GM04503 (cell line): ENCODE measurements around the gene IL17RE.
"Not testable (repeated sequence)": the region's sequence is repeated elsewhere in the genome, so short reads cannot be mapped to it uniquely, and the experiment has no call there.

Source experiments
- DNase-seq: peaks from one replicate; pipeline ENCODE4 v3.0.0-alpha.2; 2012; ENCODE audit warnings: low read depth

Gene IL17RE

GRCh38 chr3:9902372-9903237 is at the start of gene IL17RE:
Gene IL17RE, plus strand, starts transcription at chr3:9902848. Its CDS starts 85 bp downstream, at chr3:9902933.
- DNase-seq: no peak

- not testable (repeated sequence) for DNase-seq
These were observed 48.2 kb upstream of the IL17RE start for GRCh38 chr3:9854291-9854940.

- DNase-seq: no peak
These were observed 47.1 kb upstream of the IL17RE start for GRCh38 chr3:9855594-9855993.

GRCh38 chr3:9859530-9860025 is 43.1 kb upstream of the IL17RE start:
- no peak for DNase-seq

GRCh38 chr3:9861201-9861600 is 41.4 kb upstream of the IL17RE start:
- no peak for DNase-seq

GRCh38 chr3:9861626-9862130 is 41.0 kb upstream of the IL17RE start:
- no peak for DNase-seq

- no peak for DNase-seq
These were observed 40.1 kb upstream of the IL17RE start for GRCh38 chr3:9862391-9863057.

GRCh38 chr3:9863058-9863772 is 39.4 kb upstream of the IL17RE start:
- DNase-seq: no peak

GRCh38 chr3:9864200-9864927 is 38.3 kb upstream of the IL17RE start:
- DNase-seq: peak; percentile 42

- DNase-seq: not testable (repeated sequence)
These were observed 37.5 kb upstream of the IL17RE start for GRCh38 chr3:9865125-9865637.

GRCh38 chr3:9866639-9867038 is 36.0 kb upstream of the IL17RE start:
- DNase-seq: no peak

- no peak for DNase-seq
These were observed 35.5 kb upstream of the IL17RE start for GRCh38 chr3:9867106-9867505.

- DNase-seq: no peak
These were observed 32.7 kb upstream of the IL17RE start for GRCh38 chr3:9869955-9870354.

GRCh38 chr3:9870978-9871377 is 31.7 kb upstream of the IL17RE start:
- peak; percentile 23 for DNase-seq

GRCh38 chr3:9872067-9872466 is 30.6 kb upstream of the IL17RE start:
- not testable (repeated sequence) for DNase-seq

- no peak for DNase-seq
These were observed 27.2 kb upstream of the IL17RE start for GRCh38 chr3:9875448-9875847.

- not testable (repeated sequence) for DNase-seq
These were observed 26.4 kb upstream of the IL17RE start for GRCh38 chr3:9876255-9876654.

- DNase-seq: no peak
These were observed 25.7 kb upstream of the IL17RE start for GRCh38 chr3:9876991-9877390.

GRCh38 chr3:9878700-9879099 is 23.9 kb upstream of the IL17RE start:
- no peak for DNase-seq

GRCh38 chr3:9879830-9880549 is 22.7 kb upstream of the IL17RE start, which contains the start of gene CIDEC:
Gene CIDEC, minus strand, starts transcription at chr3:9880253. Its CDS starts 1,767 bp downstream, at chr3:9878486.
- DNase-seq: no peak
